NCI-H510A (cell line): ENCODE measurements around the gene C11orf98.
"Not testable (repeated sequence)": the region's sequence is repeated elsewhere in the genome, so short reads cannot be mapped to it uniquely, and the experiment has no call there.

ENCODE experiments used
- DNase-seq: peaks from one replicate; lab custom pipeline; 2025; lab: John Stamatoyannopoulos, UW

C11orf98 gene

DNA sequence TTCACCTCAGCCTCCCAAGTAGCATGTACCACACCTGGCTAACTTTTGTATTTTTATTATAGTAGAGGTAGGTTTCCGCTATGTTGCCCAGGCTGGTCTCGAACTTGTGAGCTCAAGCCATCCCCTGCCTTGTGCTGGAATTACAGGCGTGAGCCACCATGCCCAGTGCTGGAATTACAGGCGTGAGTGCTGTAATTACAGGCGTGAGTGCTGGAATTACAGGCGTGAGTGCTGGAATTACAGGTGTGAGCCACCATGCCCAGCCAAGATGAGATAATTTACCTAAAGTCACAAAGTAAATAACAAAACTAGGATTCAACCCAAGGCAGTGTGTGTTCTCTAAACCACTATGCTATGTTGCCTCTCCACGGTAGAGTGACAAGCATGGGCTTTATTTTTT, 17.5 kb upstream of the C11orf98 start:
- no peak for DNase-seq

DNA sequence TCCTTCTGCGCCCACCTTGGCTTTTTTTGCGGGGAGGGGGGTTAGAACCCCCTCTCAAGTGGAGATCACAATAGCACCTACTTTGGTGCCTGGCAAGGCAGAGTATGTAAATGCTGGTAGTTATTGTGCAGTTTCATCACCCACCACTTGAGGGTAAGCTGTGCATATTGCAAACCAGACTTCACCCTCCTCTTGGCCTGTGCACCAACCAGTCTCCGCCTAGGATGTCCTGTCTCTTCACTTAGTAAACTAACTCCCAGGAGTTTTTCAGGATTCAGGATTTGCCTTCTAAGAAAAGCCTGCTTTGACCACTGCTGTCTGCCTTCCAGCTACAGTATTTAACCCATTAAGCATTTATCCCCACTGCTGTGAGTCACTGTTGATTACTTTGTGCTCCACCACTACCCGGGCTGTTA, 15.8 kb upstream of the C11orf98 start:
- DNase-seq = peak; percentile 41

DNA sequence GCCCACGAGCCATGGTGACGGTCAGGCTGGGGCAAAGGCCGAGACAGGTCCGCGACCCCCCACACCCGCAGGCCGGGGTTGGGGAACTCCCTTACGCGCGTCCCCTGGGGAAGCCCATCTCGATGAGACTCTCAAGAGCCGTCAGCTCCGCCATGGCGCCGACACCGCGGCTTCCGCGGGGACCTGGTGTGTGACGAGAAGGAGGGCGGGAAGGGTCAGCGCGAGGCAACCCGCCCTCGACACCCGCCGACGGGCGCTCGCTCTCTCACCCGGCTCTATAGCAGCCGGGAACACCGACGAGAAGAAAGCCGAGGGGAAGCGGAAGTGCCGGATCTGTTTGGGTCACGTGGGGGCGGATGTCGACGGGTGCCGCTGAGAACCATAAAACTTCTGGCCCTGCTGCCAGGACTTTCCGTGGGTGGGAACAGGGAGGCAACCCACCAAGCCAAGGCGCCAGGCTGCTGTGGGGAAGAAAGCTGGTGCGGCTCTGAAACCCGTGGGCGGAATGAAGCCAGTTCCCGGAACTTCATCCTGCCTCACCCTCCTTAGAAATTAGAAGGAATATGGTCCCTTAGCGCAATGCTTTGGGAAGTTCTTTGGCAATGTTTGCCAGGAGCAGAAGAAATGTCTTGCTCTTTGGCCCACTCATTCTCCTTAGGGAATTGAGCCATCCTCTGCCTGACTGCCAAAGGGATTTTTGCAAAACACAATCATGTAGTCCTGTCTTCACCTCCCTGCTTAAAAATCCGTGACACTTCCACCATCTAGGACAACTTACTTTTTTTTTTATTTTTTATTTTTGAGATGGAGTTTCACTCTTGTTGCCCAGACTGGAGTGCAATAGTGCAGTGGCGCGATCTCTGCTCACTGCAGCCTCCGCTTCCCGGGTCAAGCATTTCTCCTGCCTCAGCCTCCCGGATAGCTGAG, 14.0 kb upstream of the C11orf98 start, which contains the start of gene UBXN1:
Gene UBXN1, minus strand, starts transcription at position 304 of the 927 bp plus-strand sequence. Its CDS starts 150 bp downstream, at position 154.
- DNase-seq = peak; percentile 78

DNA sequence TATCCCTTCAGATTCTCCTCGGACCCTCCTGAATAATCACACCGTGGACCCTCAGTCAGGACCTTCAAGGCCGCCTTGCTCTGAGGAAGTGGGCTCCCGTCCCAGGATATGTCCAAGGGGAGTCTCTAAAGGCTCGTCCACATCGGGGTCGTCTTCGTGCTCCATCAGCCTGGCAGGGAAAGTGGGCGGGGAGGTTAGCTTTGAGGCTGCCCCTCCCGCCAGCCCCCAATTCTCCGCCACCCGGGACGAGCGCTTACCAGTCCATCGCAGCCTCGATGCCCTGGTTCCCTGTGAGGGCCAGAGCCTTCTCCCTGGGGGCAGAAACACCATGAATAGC, 13.4 kb upstream of the C11orf98 start:
- DNase-seq = no peak

DNA sequence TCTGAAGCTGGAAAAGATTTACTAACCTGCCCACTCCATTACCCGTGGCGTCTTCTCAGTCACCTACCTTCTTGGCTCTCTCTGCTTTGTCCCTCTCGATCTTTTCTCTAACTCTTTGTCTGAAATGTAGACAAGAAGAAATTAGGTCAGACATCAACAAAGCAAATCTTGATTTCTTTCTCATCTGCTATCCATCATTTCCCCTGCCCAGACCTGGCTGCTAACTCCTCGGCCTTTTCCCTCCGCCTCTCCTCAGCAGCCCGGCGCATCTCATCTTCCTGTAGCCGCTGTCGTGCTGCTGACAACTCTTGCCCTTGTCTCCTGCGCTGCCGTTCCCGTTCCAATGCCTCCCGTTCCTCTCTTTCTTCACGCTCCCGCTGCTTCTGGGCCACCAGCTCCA, 12.7 kb upstream of the C11orf98 start:
- no peak for DNase-seq

DNA sequence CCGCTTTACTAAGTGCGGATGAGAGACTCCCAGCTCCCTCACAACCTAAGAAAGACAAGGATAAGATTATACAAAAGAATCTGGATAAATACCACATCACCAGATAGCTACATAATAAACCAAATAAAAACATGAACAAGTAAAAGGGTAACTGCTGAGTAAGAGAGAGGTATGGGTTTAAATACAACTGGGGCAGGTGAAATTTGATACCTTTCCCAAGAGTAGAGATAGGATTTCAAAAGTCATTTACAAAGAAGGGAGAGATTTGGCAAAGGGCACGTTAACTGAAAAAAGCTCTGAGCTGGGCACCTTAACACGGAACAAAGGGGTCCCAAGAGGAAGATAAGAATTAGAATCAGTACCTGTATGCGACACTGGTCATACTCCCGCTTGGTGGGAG, 12.1 kb upstream of the C11orf98 start:
- no peak for DNase-seq

DNA sequence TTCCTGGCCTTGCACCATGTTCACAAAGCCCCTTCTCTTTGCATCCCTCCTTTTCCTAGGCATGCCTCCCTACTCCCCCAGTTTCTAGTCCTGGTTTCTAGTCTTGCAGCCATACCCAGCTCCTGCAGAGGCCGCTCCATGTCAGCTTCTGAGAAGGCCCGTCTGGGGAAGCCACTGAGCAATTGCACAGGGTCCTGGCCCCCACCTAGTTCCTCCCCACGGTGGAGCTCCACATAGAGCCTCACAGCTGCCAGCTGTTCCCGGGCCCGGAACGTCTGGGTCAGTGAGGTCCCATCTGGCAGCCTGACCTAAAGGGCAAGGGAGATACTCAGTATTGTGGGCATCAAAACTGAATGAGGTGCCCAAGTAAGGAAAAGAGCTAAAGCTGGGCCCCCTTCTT, 11.7 kb upstream of the C11orf98 start:
- DNase-seq = no peak

DNA sequence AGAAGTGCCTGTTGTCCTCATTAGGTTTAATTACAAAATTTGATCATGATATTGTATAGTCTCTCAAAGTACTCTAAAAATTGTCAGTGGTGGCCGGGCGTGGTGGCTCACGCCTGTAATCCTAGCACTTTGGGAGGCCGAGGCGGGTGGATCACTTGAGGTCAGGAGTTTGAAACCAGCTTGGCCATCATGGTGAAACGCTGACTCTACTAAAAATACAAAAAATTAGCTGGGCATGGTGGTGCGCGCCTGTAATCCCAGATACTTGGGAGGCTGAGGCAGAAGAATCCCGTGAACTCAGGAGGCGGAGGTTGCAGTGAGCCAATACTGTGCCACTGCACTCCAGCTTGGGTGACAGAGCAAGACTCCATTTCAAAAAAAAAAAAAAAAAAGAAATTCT, 10.4 kb upstream of the C11orf98 start:
- not testable (repeated sequence) for DNase-seq

DNA sequence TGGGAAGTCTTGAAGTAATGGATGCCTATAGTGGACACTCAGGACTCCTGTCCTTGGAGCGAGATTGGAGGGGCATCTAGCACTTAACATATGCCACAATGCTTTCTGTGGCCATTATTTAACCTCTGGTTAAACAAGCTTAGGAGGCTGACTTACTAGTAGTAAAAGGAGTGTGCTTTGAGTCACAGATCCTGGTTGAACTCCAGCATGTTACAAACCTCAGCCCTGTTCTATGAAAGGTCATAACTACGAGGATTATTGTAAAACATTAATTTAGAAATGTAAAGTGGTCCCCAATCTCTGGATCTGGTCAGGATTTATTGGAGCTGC, 8.2 kb upstream of the C11orf98 start:
- no peak for DNase-seq

DNA sequence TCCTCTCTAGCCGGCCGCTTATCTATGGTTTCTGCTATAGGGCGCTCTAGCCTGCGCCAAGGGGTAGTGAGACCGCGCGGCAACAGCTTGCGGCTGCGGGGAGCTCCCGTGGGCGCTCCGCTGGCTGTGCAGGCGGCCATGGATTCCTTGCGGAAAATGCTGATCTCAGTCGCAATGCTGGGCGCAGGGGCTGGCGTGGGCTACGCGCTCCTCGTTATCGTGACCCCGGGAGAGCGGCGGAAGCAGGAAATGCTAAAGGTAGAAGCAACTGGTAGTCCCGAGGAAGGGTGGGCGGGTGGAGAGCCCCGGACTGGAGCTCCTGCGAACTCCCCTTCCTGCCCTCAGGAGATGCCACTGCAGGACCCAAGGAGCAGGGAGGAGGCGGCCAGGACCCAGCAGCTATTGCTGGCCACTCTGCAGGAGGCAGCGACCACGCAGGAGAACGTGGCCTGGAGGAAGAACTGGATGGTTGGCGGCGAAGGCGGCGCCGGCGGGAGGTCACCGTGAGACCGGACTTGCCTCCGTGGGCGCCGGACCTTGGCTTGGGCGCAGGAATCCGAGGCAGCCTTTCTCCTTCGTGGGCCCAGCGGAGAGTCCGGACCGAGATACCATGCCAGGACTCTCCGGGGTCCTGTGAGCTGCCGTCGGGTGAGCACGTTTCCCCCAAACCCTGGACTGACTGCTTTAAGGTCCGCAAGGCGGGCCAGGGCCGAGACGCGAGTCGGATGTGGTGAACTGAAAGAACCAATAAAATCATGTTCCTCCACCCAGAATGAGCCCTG, 6.8 kb upstream of the C11orf98 start, which contains the start of the genes LBHD1 and UQCC3:
Gene LBHD1, minus strand, starts transcription at position 660 of the 782 bp plus-strand sequence. CDS start 2,236 bp downstream, outside the sequence.
Gene UQCC3, plus strand, starts transcription at position 66 of the 782 bp plus-strand sequence. Its CDS starts 73 bp downstream, at position 139.
- peak; percentile 77 for DNase-seq

DNA sequence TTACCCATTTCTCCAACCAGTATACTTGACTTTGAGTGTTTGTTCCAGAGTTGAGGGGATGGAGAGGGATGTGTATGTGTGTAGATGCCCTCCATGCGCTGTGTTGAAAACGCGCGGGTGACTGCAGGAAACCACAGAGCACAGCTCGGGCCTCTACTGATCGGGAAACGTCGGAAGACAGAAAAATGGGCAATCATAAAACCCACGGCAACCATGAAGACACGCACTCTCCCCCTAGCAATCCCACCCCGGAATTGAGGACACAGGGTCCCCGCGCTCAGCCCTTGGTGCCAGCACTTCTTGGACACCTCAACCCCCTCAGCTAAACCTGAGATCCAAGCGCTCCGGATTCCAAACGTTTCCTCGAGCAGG, 6.2 kb upstream of the C11orf98 start:
- no peak for DNase-seq

DNA sequence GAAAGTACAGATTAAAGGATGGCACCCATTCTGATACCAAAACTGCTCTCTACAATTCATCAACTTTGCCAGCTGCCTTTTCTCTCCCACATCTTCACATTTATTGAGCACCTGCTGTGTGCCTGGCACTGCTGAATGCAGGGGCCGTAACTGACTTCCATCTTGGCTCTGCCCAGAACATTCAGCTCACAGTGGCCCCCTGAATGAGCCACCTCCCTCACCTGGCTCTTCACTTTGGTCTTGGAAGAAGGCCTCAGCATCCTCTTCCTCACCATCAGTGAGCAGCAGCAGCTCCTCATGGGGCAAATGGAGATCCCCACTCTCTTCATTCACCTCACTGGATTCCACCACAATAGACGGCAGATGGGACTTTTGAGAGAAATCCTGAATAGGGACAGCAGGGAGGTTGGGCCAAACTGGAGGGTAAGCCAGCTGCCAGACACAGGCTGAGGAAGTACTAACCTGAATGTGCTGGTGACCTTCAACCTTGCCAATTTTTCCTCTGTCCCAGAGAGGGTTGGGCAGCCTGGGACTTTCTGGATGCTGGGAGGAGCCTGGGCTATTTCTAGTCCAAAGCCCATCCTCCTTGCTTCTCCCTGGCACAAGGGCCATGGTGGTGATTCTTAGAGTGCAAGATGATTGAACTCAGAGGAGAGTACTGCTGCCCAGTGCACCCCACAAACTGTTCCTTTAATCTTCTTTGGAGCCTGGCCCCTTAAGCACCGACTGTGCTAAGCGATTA, 4.6 kb upstream of the C11orf98 start:
- DNase-seq = no peak

DNA sequence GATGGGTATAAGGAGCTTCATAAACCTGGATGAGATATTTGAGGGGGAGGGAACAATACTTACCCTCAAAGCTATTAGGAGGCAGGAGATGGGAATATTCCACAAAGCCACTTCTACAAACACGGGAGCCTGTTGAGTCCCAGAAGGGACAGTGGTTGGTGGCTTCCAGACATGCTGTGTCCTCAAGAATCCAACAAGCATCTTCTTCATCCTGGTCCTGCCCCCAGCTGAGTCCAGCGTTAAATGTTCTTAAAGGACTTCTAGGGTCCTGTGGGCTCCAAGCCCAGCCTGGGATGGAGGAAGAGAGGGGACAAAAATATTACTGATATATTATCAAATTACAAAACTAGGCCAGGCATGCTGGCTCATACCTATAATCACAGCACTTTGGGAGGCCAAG, 2.5 kb upstream of the C11orf98 start:
- DNase-seq = no peak

DNA sequence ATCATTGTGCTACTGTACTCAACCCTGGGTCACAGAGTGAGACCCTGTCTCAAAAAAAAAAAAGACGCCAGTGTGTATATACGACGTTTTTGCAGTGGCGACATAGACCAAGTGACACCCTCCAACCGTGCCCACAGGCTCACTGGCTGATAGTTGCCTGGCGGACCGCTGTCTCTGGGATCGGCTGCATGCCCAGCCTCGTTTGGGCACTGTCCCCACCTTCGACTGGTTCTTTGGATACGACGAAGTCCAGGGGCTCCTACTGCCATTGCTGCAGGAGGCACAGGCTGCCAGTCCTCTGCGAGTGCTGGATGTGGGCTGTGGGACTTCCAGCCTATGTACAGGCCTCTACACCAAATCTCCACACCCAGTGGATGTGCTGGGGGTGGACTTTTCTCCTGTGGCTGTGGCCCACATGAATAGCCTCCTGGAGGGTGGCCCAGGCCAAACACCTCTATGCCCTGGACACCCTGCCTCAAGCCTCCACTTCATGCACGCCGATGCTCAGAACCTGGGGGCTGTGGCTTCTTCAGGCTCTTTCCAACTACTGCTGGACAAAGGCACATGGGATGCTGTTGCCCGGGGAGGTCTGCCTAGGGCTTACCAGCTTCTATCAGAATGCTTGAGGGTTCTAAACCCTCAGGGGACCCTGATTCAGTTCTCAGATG, 1.4 kb upstream of the C11orf98 start:
- no peak for DNase-seq

DNA sequence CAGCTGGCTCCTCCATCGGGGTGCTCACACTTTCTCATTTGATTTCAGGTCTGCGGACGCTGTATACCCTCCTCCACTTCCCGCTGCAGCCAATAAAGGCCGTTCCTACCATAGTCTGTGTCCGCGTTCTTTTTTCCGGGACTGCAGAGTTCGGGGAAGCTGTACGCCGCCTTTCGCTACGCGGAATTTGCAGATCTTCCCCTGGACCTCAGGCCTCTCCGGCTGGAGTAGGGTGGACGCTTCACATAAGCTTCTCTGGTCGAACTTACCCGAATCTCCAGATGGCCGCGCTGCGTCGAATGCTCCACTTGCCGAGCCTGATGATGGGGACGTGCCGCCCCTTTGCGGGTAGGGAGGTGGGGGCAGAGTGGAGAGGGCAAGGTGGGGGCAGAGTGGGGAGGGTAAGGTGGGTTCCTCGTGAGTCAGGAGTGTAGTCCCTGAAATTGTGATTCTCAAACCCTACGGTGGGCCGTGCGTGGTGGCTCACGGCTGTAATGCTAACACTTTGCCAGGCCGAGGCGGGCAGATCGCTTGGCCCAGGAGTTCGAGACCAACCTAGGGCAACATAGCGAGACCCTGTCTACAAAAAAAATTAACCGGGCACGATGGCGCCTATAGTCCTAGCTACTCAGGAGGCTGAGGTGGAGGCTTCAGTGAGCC, 719 bp upstream of the C11orf98 start:
- peak; percentile 15 for DNase-seq

DNA sequence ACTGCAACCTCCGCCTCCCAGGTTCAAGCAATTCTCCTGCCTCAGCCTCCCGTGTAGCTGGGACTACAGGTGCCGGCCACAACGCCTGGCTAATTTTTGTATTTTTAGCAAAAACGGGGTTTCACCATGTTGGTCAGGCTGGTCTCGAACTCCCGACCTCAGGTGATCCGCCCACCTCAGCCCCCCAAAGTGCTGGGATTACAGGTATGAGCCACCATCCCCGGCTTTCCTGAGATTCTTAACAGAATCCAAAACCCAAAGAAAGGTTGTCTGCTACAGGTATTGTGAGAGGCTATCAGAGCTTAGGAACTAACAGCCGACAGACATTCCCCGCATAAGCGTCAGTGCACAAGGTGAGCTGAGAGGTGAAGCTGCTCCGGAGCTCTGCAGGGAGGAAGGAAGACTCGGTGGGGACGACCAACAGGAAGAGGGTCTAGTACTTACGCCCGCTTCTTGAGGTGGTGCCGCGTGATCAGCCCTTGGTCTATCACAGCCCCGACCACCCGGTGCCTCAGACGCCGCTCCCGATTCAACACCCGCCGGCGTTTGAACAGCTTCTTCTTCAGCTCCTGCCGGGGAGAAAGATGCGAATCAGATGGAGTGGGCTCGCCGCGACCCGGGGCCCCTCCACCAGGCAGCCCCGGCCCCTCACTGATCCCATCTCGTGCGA, 470 bp downstream of the C11orf98 start:
- peak; percentile 23 for DNase-seq

DNA sequence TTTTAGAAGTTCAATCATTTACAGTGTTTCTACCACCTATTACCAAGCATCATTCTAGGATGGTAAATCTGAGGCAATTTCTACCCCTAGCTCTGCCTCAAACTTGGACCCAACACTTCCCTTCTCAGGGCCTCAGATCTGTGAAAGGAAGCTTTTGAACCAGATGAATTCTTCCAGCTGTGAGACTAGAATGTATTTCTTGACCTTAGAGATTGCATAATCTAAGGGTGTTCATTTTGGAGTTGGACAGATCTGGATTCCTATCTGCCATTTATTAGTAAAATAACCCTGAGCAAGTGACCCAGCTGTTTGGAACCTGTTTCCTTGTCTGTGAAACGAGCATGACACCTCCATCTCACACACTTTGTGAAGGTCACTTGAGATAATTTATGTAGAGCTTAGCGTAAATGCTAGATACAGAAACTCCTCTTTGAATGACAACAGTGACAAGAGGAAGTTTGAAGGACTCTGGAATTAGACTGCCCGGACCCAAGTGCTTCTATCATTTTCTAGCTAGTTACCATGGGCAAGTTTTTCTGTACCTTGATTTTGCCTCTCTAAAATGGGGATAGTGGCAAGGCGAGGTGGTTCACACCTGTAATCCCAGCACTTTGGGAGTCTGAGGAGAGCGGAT, 8.1 kb downstream of the C11orf98 start:
- DNase-seq = no peak

DNA sequence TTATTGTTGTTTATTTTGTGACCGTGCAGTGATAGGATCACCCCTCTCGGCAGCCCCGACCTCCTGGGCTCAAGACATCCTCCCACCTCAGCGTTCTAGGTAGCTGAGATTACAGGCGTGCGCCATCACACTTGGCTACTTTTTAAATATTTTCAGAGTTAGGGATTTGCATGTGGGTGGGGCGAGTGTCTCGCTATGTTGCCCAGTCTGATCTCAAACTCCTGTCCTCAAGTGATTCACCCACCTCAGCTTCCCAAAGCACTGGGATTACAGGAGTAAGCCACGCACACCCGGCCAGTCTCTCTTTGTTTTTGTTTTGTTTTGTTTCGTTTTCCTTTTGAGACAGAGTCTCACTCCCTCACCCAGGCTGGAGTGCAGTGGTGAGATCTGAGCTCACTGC, 10.7 kb downstream of the C11orf98 start:
- DNase-seq = no peak

DNA sequence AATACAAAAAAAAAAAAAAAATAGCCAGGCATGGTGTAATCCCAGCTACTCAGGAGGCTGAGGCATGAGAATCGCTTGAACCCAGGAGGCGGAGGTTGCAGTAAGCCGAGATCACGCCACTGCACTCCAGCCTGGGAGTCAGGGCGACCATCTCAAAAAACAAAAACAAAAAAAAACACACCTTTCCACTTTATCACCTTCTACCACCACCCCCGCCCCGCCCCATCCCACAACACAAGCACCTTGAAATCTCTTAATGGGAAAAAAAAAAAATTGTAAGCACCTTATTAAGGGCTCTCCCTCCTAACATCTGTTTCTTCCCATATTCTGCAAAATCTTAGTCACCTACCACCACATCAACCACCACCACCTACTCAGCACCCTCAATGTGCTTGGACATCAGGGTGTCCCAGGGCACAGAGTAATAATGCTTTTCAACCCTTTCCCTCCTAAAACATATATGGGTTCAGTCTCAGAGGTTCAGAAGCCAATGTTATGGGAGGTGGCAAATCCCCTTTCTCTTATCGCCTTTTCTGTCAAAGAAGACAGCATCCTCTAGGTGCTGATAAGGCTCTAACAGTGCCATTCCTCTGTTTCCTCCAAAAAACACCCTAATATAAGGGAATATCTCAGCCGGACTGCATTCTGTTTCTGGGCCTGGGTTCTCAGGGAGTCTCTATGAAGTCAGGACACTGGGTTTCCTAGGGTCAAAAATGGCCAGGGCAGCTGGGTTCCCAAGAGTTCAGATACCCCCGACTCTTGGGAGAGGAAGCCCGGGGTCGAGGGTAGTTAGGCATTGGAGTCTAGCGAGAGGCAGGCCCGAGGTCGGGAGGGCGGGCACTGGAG, 12.6 kb downstream of the C11orf98 start:
- no peak for DNase-seq
